GM13977 (cell line): Measurements from ENCODE around the gene GIPC2.

ENCODE experiments used
- DNase-seq: peaks from one replicate; pipeline ENCODE4 v3.0.0; 2012; ENCODE audit warnings: low spot score
- CTCF ChIP-seq: IDR thresholded peaks from 2 replicates; pipeline ENCODE4 v1.5.1; 2012; ENCODE audit warnings: mild to moderate bottlenecking, control low read depth; ENCODE audit not compliant: insufficient read depth; ENCODE audit errors: extremely low read depth, missing control alignments
- in situ Hi-C: fragments of 300-500 bp; cut with MboI; formaldehyde crosslinking; loops from one replicate; pipeline ENCODE4 v1.12.0; 2022; ENCODE audit warnings: low sequenced_read_pairs, low pct_unique_long_range_greater_than_20kb, mixed read lengths, inconsistent platforms; ENCODE audit not compliant: unreplicated experiment

GIPC2 gene

GRCh38 chr1:78005448-78005722 is 40.4 kb upstream of the GIPC2 start:
- DNase-seq = no peak
- in situ Hi-C loops = no loop called here
- no peak for TF ChIP-seq CTCF

- in situ Hi-C loops = no loop called here
- no peak for TF ChIP-seq CTCF
- DNase-seq = no peak
Observed at GRCh38 chr1:78005755-78006154, 40.0 kb upstream of the GIPC2 start.

- TF ChIP-seq CTCF = no peak
Observed at GRCh38 chr1:78006521-78006920, 39.2 kb upstream of the GIPC2 start.

GRCh38 chr1:78007677-78008341 is 38.0 kb upstream of the GIPC2 start:
- in situ Hi-C loops = no loop called here
- DNase-seq = no peak
- no peak for TF ChIP-seq CTCF

More at GRCh38 chr1:78006521-78006920, 39.2 kb upstream of the GIPC2 start:
- in situ Hi-C loops = no loop called here
- no peak for DNase-seq

- in situ Hi-C loops = no loop called here
- DNase-seq = no peak
- no peak for TF ChIP-seq CTCF
Observed at GRCh38 chr1:78009276-78009675, 36.5 kb upstream of the GIPC2 start.

GRCh38 chr1:78009836-78010235 is 35.9 kb upstream of the GIPC2 start:
- in situ Hi-C loops = no loop called here
- no peak for DNase-seq

More at GRCh38 chr1:78009836-78010235, 35.9 kb upstream of the GIPC2 start:
- no peak for TF ChIP-seq CTCF
